OCI-LY3 (cell line): Measurements from ENCODE around the gene BCL2L15.

Source experiments
- CTCF ChIP-seq: fragments of 200-600, 300-600 bp; sonication (generic); IDR thresholded peaks from 2 replicates; pipeline ENCODE4 v1.5.1; 2014; ENCODE audit warnings: antibody characterized with exemption, low read length, low read depth
- EZH2phosphoT487 ChIP-seq: fragments of 200-600 bp; shearing (Covaris generic); IDR thresholded peaks from 2 replicates; pipeline ENCODE4 v1.6.1; 2018; ENCODE audit warnings: antibody characterized with exemption, mixed run types, low read depth

GRCh38 chr1:113861641-113862040 lies 25.7 kb downstream of the BCL2L15 start:
- TF ChIP-seq CTCF (no peak), EZH2phosphoT487 (no peak)
